Anterior cingulate cortex (tissue), 58 donors: Measurements from ENCODE around the gene ATP8B4.

Experiments
- DNase-seq, 58 donors: peaks; one replicate each; lab custom pipeline; 2025; lab: John Stamatoyannopoulos, UW

Gene ATP8B4

GRCh38 chr15:49868348-49868747, 250.7 kb downstream of the ATP8B4 start:
- DNase-seq = no peak

- no peak for DNase-seq
Measured at GRCh38 chr15:49865925-49866757, 252.9 kb downstream of the ATP8B4 start.

GRCh38 chr15:49864251-49864650, 254.8 kb downstream of the ATP8B4 start:
- no peak for DNase-seq

- DNase-seq = no peak
Measured at GRCh38 chr15:49863431-49864224, 255.4 kb downstream of the ATP8B4 start.

GRCh38 chr15:49860101-49860500, 258.9 kb downstream of the ATP8B4 start:
- no peak for DNase-seq

GRCh38 chr15:49857496-49858475, 261.2 kb downstream of the ATP8B4 start:
- no peak for DNase-seq

- no peak for DNase-seq
Measured at GRCh38 chr15:49855917-49856637, 263.0 kb downstream of the ATP8B4 start.

- no peak for DNase-seq
Measured at GRCh38 chr15:49852756-49853155, 266.3 kb downstream of the ATP8B4 start.

GRCh38 chr15:49848807-49849206, 270.2 kb downstream of the ATP8B4 start:
- no peak for DNase-seq

GRCh38 chr15:49848282-49848724, 270.7 kb downstream of the ATP8B4 start:
- no peak for DNase-seq

- DNase-seq = no peak
Measured at GRCh38 chr15:49847423-49848281, 271.4 kb downstream of the ATP8B4 start.

- DNase-seq = no peak
Measured at GRCh38 chr15:49844390-49844789, 274.6 kb downstream of the ATP8B4 start.

- no peak for DNase-seq
Measured at GRCh38 chr15:49843725-49844124, 275.3 kb downstream of the ATP8B4 start.

- no peak for DNase-seq
Measured at GRCh38 chr15:49842031-49842730, 276.9 kb downstream of the ATP8B4 start.

GRCh38 chr15:49832511-49832910, 286.5 kb downstream of the ATP8B4 start:
- DNase-seq = no peak

GRCh38 chr15:49831206-49831965, 287.6 kb downstream of the ATP8B4 start:
- DNase-seq = no peak

GRCh38 chr15:49830391-49830790, 288.6 kb downstream of the ATP8B4 start:
- DNase-seq = no peak
